Measurements from ENCODE around the gene DMD.

DNA sequence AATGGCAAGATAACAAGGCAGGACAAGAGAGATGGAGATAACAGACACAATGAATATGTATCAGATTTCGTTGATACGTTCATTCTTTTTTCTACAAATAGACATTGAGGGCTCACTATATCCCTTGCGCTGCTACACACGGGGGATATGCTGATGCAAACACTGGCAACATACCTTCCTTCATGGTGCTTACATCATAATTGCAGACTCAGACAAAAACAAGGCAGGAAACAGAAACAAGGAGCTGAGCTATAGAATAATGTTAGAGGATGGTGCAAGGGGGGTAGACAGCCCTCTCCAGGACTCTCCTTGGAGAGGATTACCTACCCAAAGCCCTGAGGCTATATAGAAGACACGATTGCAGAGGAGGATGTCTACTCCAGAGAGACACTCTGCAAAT, 1069.5 kb downstream of the DMD start:
- TF ChIP-seq, protein P1, sequence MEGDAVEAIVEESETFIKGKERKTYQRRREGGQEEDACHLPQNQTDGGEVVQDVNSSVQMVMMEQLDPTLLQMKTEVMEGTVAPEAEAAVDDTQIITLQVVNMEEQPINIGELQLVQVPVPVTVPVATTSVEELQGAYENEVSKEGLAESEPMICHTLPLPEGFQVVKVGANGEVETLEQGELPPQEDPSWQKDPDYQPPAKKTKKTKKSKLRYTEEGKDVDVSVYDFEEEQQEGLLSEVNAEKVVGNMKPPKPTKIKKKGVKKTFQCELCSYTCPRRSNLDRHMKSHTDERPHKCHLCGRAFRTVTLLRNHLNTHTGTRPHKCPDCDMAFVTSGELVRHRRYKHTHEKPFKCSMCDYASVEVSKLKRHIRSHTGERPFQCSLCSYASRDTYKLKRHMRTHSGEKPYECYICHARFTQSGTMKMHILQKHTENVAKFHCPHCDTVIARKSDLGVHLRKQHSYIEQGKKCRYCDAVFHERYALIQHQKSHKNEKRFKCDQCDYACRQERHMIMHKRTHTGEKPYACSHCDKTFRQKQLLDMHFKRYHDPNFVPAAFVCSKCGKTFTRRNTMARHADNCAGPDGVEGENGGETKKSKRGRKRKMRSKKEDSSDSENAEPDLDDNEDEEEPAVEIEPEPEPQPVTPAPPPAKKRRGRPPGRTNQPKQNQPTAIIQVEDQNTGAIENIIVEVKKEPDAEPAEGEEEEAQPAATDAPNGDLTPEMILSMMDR (IDR thresholded peaks at IDR 0.05): no peak
- no peak for TF ChIP-seq POLR2AphosphoS5 (IDR thresholded peaks at IDR 0.05; ENCODE audit: low read depth, low read length)
- TF ChIP-seq TCF7L2 (IDR thresholded peaks at IDR 0.05; ENCODE audit: low read depth, low read length): no peak

All from Panc1 (cell line).